ENCODE measurements around the gene ADGRG4.

The ADGRG4 gene

GRCh38 chrX:136464589-136464988 is 163.8 kb downstream of the ADGRG4 start:
- DNase-seq, result no peak
